ENCODE results near the gene SMCO4.
A peak's percentile ranks its signal among the peaks of the same experiment; 100 is the strongest.
"Not testable (repeated sequence)": the region's sequence is repeated elsewhere in the genome, so short reads cannot be mapped to it uniquely, and the experiment has no call there.

Gene SMCO4

GRCh38 chr11:93477684-93478234 is 65.4 kb downstream of the SMCO4 start:
- TF ChIP-seq ZFX (IDR thresholded peaks at IDR 0.05; ENCODE audit: borderline replicate concordance) (no peak), CTCF (IDR thresholded peaks at IDR 0.05) (no peak)
- H3K27ac ChIP-seq, result peak overlapping the region; percentile 66

GRCh38 chr11:93476796-93477195 is 66.4 kb downstream of the SMCO4 start:
- no peak for TF ChIP-seq CTCF (IDR thresholded peaks at IDR 0.05)
- no peak for TF ChIP-seq ZFX (IDR thresholded peaks at IDR 0.05; ENCODE audit: borderline replicate concordance)
- peak overlapping the region; percentile 66 for H3K27ac ChIP-seq

- no peak for TF ChIP-seq ZFX (IDR thresholded peaks at IDR 0.05; ENCODE audit: borderline replicate concordance)
- TF ChIP-seq CTCF (IDR thresholded peaks at IDR 0.05), result no peak
- peak overlapping the region; percentile 13; the same call in 1 of the 2 replicates for H3K27ac ChIP-seq
These were observed 69.1 kb downstream of the SMCO4 start for GRCh38 chr11:93474123-93474522.

GRCh38 chr11:93468290-93468689 is 74.9 kb downstream of the SMCO4 start:
- no peak for TF ChIP-seq ZFX (IDR thresholded peaks at IDR 0.05; ENCODE audit: borderline replicate concordance)
- TF ChIP-seq CTCF (IDR thresholded peaks at IDR 0.05), result no peak
- H3K27ac ChIP-seq, result no peak overlapping the region

- TF ChIP-seq ZFX (IDR thresholded peaks at IDR 0.05; ENCODE audit: borderline replicate concordance), result no peak
- TF ChIP-seq CTCF (IDR thresholded peaks at IDR 0.05), result no peak
- no peak overlapping the region for H3K27ac ChIP-seq
These were observed 76.1 kb downstream of the SMCO4 start for GRCh38 chr11:93467054-93467453.

- no peak for TF ChIP-seq CTCF (IDR thresholded peaks at IDR 0.05)
- no peak for TF ChIP-seq ZFX (IDR thresholded peaks at IDR 0.05; ENCODE audit: borderline replicate concordance)
- no peak overlapping the region for H3K27ac ChIP-seq
These were observed 78.2 kb downstream of the SMCO4 start for GRCh38 chr11:93464927-93465540.

- H3K27ac ChIP-seq, result not testable (repeated sequence)
These were observed 79.5 kb downstream of the SMCO4 start for GRCh38 chr11:93463666-93464065.

- H3K27ac ChIP-seq, result no peak overlapping the region
- TF ChIP-seq CTCF (IDR thresholded peaks at IDR 0.05), result no peak
- no peak for TF ChIP-seq ZFX (IDR thresholded peaks at IDR 0.05; ENCODE audit: borderline replicate concordance)
These were observed 84.9 kb downstream of the SMCO4 start for GRCh38 chr11:93458286-93458685.

Data from 22Rv1 (cell line).